GM18951 (cell line): ENCODE measurements around the gene GDA.

Source experiments
- POLR2A ChIP-seq: IDR thresholded peaks from 4 replicates; pipeline ENCODE4 v1.6.1; 2011; ENCODE audit warnings: mild to moderate bottlenecking; ENCODE audit not compliant: insufficient read length, insufficient read depth; ENCODE audit errors: extremely low read depth
- in situ Hi-C: fragments of 300-500 bp; cut with MboI; formaldehyde crosslinking; loops from one replicate; pipeline ENCODE4 v1.12.0; 2022; ENCODE audit warnings: low sequenced_read_pairs, mixed read lengths, inconsistent platforms; ENCODE audit not compliant: unreplicated experiment

GDA gene

GRCh38 chr9:72139226-72139625 lies 10.0 kb upstream of the GDA start:
- in situ Hi-C loops: no loop called here
- no peak for TF ChIP-seq POLR2A

DNA sequence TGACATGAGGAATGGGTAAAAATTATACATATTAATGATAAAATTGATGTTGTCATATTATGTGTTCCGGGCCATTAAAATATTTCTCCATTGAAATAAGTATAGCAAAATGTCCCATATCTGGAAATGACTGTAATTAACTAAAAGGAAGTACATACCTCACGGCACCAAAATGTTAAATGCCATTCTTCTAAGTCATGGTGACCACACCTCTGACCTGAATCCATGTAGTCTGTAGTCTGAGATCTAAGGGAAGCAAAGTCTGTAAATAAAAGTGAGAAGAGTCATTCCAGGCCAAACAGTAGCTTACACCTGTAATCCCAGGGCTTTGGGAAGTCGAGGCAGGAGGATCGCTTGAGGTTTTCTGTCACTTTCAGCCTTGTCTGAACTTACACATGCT lies 8.7 kb upstream of the GDA start:
- in situ Hi-C loops: no loop called here
- TF ChIP-seq POLR2A: no peak

DNA sequence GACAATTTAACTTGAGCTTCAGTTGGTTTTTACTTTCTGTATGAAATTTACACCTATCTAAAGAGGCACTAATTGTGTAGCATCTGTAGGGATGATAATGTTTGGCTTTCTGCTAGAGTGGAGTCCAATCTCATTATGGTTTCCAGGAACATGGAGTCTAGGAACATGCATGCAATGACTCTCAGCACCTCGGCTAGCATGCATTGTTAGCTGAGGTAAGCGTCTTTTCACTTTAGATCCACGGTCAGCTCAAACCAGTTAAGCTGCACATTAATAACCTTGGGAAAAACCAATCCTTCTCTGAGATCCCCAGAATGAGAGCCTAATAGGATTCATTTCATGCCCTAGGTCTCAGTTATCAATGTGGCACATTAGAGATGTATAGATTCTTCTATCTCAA lies 7.8 kb upstream of the GDA start:
- TF ChIP-seq POLR2A: no peak
- in situ Hi-C loops: no loop called here

DNA sequence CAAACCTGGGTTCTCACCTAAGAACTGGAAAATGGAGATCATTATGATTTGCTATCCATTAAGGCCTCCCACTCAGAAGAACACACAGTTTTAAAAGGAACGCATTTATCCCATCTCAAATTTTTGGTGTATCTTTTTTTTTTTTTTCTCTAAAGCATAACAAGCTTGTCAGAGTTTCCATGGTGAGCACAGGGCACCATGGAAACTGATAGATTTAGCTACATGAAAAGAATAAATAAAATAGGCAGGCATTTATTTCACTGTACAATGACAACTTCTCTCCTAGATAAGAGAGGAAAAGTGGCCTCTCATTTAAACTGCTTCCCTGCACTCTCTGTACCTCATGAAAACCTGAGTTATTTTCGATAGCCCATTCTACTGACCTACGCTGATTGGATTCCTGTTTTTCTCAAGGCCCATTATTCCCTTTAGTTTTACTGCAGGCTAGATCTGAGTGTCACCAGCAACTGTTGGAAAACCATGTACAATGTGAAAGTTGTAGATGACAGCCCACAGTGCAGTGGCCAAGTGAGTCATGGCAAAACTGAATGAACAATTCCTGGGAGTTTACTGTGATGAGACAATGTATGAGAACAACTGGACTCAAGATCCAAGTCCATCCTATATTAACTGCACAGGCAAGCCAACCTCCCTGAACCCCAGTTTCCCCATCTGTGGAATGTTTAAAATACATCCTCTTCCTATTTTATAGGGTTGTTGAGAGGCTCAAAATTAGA lies 4.3 kb upstream of the GDA start:
- no peak for TF ChIP-seq POLR2A
- in situ Hi-C loops: no loop called here

DNA sequence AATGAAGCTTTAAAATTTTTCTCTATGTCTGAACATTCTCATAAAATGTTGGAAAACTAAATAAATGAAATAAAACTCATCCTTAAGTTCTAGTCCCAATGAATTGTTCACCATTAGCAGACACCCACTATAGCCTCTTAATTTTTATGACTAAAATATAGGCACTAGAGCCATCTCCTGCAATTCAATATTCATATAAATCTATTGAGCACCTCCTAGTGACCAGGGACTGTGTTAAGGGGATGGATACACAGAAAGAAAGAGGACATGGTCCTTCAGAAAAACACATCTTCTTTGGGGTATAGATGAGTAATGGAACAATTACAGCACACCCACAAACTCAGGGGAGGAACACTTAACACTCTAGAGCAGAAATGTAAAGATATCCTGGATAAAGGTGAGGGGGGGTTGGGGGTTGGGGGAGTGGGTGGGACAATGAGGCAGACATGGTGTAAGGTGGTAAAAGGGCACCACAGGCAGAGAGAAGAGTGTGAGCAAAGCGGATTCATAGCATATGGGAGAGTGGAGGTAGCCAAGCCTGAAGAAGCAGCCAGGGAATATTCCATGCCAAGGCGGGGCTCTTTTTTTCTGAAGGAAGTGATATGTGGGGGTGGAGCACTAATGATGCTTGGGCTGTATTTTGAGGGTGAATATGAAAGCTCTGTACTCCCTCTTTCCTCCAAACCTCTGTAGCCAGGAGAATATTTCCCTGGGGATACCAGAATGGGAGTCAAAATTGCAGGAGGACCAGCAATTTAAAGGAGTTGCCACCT lies 3.3 kb upstream of the GDA start:
- in situ Hi-C loops: no loop called here
- TF ChIP-seq POLR2A: no peak

DNA sequence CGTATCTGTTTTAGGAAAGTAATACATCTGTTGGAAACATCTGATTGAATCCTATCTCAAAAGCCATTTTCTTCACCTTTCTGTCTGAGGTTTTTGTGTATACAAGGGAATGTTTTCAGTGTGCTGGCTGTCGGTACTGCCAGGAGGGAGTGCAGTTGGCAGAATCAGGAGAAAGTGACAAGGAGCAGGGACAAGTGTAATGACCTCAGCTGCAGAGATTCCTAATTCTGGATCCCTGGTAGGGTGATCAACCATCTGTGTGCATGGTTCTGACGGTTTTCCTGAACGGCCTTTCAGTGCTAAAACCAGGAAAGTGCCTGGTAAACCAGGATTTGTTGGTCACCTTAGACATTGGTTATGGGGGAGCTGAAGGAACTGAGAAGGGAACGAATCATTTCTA lies 1.6 kb upstream of the GDA start:
- TF ChIP-seq POLR2A: no peak
- in situ Hi-C loops: no loop called here

GRCh38 chr9:72150127-72150526 lies 887 bp downstream of the GDA start:
- in situ Hi-C loops: no loop called here
- no peak for TF ChIP-seq POLR2A

GRCh38 chr9:72150661-72151060 lies 1.4 kb downstream of the GDA start:
- TF ChIP-seq POLR2A: no peak
- in situ Hi-C loops: no loop called here

- no peak for TF ChIP-seq POLR2A
- in situ Hi-C loops: no loop called here
These were observed 1.9 kb downstream of the GDA start for GRCh38 chr9:72151104-72151503.

- no peak for TF ChIP-seq POLR2A
- in situ Hi-C loops: no loop called here
These were observed 5.4 kb downstream of the GDA start for GRCh38 chr9:72154468-72155285.

- in situ Hi-C loops: no loop called here
- no peak for TF ChIP-seq POLR2A
These were observed 6.1 kb downstream of the GDA start for GRCh38 chr9:72155301-72155700.

- in situ Hi-C loops: no loop called here
- no peak for TF ChIP-seq POLR2A
These were observed 7.3 kb downstream of the GDA start for GRCh38 chr9:72156586-72156985.

DNA sequence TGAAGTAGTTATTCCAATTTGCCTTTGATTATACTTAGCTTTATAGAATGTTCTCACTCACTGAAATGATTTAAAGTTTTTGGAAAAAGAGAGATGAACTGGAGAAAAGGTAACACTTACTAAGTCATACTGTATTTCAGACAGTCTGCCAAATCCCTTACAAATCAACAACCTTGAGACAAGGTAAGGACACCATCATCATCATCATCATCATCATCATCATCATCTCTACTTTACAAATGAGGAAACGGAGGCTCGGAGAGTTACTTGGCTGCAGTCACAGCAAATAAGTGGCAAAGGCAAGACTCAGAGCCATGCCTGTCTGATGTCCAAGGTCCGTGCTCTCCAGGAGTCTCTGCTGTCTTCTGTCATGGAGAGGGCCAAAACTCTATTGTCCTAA lies 9.4 kb downstream of the GDA start:
- in situ Hi-C loops: no loop called here
- TF ChIP-seq POLR2A: no peak

GRCh38 chr9:72160446-72161123 lies 11.3 kb downstream of the GDA start:
- TF ChIP-seq POLR2A: no peak
- in situ Hi-C loops: no loop called here
